ENCODE results near the gene KRTAP4-12.
"Not testable (repeated sequence)": the region's sequence is repeated elsewhere in the genome, so short reads cannot be mapped to it uniquely, and the experiment has no call there.

GRCh38 chr17:41104386-41105038 is 19.5 kb downstream of the KRTAP4-12 start:
- not testable (repeated sequence) for TF ChIP-seq CTCF (conservative IDR thresholded peaks at IDR 0.05; ENCODE audit: low read depth, low read length); EZH2 (IDR thresholded peaks at IDR 0.05; ENCODE audit: borderline replicate concordance, low read depth, low read length, poor library complexity, severe bottlenecking)
